AG04450 (cell line): ENCODE results near the gene ZBTB20. TPM values are rescaled to one million over a fixed set of nuclear protein-coding genes. Genes with fewer than 3 reads are reported as not detected.

Source experiments
- CTCF ChIA-PET: fragments of 300-600, 350-600 bp; formaldehyde crosslinking; extraction: SDS; loops from one replicate; lab custom pipeline; 2022; ENCODE audit warnings: antibody characterized with exemption, inconsistent platforms; lab: Charles Lee
- POLR2A ChIA-PET: fragments of 350-600 bp; formaldehyde crosslinking; extraction: SDS; loops from one replicate; lab custom pipeline; 2021; ENCODE audit warnings: antibody characterized with exemption, inconsistent platforms; lab: Yijun Ruan, JAX
- DNase-seq: peaks from one replicate; pipeline ENCODE4 v3.0.0-alpha.2; 2011; ENCODE audit warnings: low read depth, low spot score
- H3K27ac ChIP-seq: one replicate; pipeline ENCODE4 v1.5.1; 2012; ENCODE audit warnings: low read depth, low read length, control low read depth
- H3K27me3 ChIP-seq: one replicate; pipeline ENCODE4 v1.6.0; 2012; ENCODE audit warnings: low read length; ENCODE audit not compliant: control insufficient read depth, insufficient read depth
- H3K4me3 ChIP-seq: 2 replicates; pipeline ENCODE4 v1.5.1; 2011; ENCODE audit warnings: mild to moderate bottlenecking, low read depth, low read length, control low read depth
- H3K9me3 ChIP-seq: 2 replicates; pipeline ENCODE4 v1.5.1; 2012; ENCODE audit warnings: low read length; ENCODE audit not compliant: control insufficient read depth, insufficient read depth
- CTCF ChIP-seq: IDR thresholded peaks from 2 replicates; pipeline ENCODE4 v1.5.1; 2011; ENCODE audit warnings: low read depth, low read length, control low read depth, inconsistent platforms
- polyA plus RNA-seq: library from polyadenylated mRNA; depleted of rRNA; stranded (reverse); fragments of >200 nt; gene quantifications from 2 replicates; pipeline ENCODE4 v1.2.3, GENCODE V29; 2011

The ZBTB20 gene
- polyA plus RNA-seq, 1 experiment, result 3.0 TPM

GRCh38 chr3:114466251-114466650 lies 680.8 kb downstream of the ZBTB20 start:
- no peak for TF ChIP-seq CTCF
- Histone ChIP-seq H3K4me3 (no peak overlapping the region), H3K9me3 (no peaks in the 10 kb centered on the region), H3K27ac (no peak overlapping the region), H3K27me3 (no peaks in the 10 kb centered on the region)
- ChIA-PET POLR2A (no interaction called here), CTCF (interaction anchor here (1.0 kb wide), 1 partner anchor 175 kb away, joined by 3 read pairs; no protein-coding TSS in a partner anchor)
- no peak for DNase-seq

- Histone ChIP-seq H3K9me3 (no peaks in the 10 kb centered on the region), H3K27ac (no peak overlapping the region), H3K4me3 (no peak overlapping the region), H3K27me3 (no peaks in the 10 kb centered on the region)
- TF ChIP-seq CTCF, result no peak
- CTCF ChIA-PET, result interaction anchor here (1.0 to 1.4 kb wide), 2 partner anchors 8 to 21 kb away, joined by 3 to 4 read pairs; no protein-coding TSS in a partner anchor
- POLR2A ChIA-PET, result no interaction called here
- DNase-seq, result no peak
These were observed 682.5 kb downstream of the ZBTB20 start for GRCh38 chr3:114464548-114464947.

- H3K9me3 ChIP-seq, result no peaks in the 10 kb centered on the region
- POLR2A ChIA-PET, result no interaction called here
- DNase-seq, result no peak
- no peak for TF ChIP-seq CTCF
- H3K27me3 ChIP-seq, result no peaks in the 10 kb centered on the region
- no peak overlapping the region for H3K27ac ChIP-seq
- CTCF ChIA-PET, result no interaction called here
- no peak overlapping the region for H3K4me3 ChIP-seq
These were observed 684.3 kb downstream of the ZBTB20 start for GRCh38 chr3:114462750-114463149.

- Histone ChIP-seq H3K9me3 (no peaks in the 10 kb centered on the region), H3K27ac (no peak overlapping the region), H3K4me3 (no peak overlapping the region), H3K27me3 (no peaks in the 10 kb centered on the region)
- no peak for TF ChIP-seq CTCF
- CTCF ChIA-PET, result no interaction called here
- POLR2A ChIA-PET, result no interaction called here
- no peak for DNase-seq
These were observed 686.6 kb downstream of the ZBTB20 start for GRCh38 chr3:114460459-114460858.

GRCh38 chr3:114456742-114457141 lies 690.3 kb downstream of the ZBTB20 start:
- DNase-seq, result no peak
- no peak for TF ChIP-seq CTCF
- Histone ChIP-seq H3K27me3 (no peaks in the 10 kb centered on the region), H3K9me3 (no peaks in the 10 kb centered on the region), H3K27ac (no peak overlapping the region), H3K4me3 (no peak overlapping the region)
- ChIA-PET POLR2A (no interaction called here), CTCF (no interaction called here)
